ENCODE results near the gene ACSS2. TPM values are rescaled to one million over a fixed set of nuclear protein-coding genes. Genes with fewer than 3 reads are reported as not detected.

ACSS2 gene
- total RNA-seq, 3 donors from 2014 or later = 191 to 479 (median 302) TPM

DNA sequence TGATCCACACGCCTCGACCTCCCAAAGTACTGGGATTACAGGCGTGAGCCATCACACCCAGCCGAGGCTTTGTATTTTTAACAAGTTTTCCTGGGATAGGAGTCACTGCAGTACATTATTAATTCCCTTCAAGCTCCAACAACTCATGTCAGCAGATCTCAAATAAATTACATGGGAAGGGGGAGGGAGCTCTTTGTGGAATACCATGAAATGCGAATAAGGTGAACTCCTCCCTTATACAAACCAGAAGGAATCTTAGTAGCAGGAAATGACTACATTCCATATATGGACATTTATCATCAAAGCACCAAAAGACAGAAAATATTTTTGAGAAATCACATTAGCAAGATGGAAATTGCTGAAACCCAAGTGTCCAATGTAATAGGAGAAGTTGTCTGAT, 76.3 kb downstream of the ACSS2 start:
- H3K9me3 ChIP-seq = no peaks in the 10 kb centered on the region
- no peak for DNase-seq
- peaks cover 26% of the 10 kb centered on the region for H3K4me1 ChIP-seq (ENCODE audit: low read depth)
- no peak overlapping the region for H3K4me3 ChIP-seq
- no peak for TF ChIP-seq CTCF (IDR thresholded peaks at IDR 0.05)
- H3K36me3 ChIP-seq (ENCODE audit: low read depth) = no peaks in the 10 kb centered on the region
- intact Hi-C loops (cut with DNase I, micrococcal nuclease) = no loop called here
- ATAC-seq = no peak

DNA sequence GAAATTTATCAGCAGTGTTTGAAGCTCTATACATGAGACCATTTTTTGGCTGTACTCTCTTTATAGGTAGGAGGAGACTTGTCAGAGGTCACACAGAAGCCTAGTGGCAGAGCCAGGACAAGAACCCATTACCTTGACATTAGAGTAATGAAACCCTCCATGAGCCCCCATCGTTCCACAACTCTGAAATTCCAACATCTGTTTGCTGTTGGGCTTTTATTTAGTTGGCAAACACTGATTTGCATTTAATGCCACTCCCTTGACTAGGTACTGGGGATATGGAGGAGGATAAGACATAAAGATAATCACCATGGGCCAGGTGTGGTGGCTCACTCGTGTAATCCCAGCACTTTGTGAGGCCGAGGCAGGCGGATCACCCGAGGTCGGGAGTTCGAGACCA, 77.5 kb downstream of the ACSS2 start:
- Histone ChIP-seq H3K4me3 (no peak overlapping the region), H3K4me1 (ENCODE audit: low read depth) (peaks cover 21% of the 10 kb centered on the region), H3K9me3 (no peaks in the 10 kb centered on the region), H3K36me3 (ENCODE audit: low read depth) (no peaks in the 10 kb centered on the region)
- DNase-seq (no peak), ATAC-seq (no peak)
- TF ChIP-seq CTCF (IDR thresholded peaks at IDR 0.05) = no peak
- intact Hi-C loops (cut with DNase I, micrococcal nuclease) = loop anchor here in 1 of 2 donors (2.0 kb wide), 1 partner anchor 79 kb away; no protein-coding TSS in a partner anchor

GRCh38 chr20:34954904-34955230, 78.5 kb downstream of the ACSS2 start:
- Histone ChIP-seq H3K9me3 (no peaks in the 10 kb centered on the region), H3K4me3 (peak overlapping the region; percentile 37), H3K4me1 (ENCODE audit: low read depth) (peaks cover 20% of the 10 kb centered on the region), H3K36me3 (ENCODE audit: low read depth) (no peaks in the 10 kb centered on the region)
- TF ChIP-seq CTCF (IDR thresholded peaks at IDR 0.05) = no peak
- DNase-seq = peak; percentile 52 to 67 (median 62)
- ATAC-seq = peak; percentile 38
- intact Hi-C loops (cut with DNase I, micrococcal nuclease) = loop anchor here in 1 of 2 donors (2.0 kb wide), 1 partner anchor 80 kb away; no protein-coding TSS in a partner anchor

- H3K36me3 ChIP-seq (ENCODE audit: low read depth) = no peaks in the 10 kb centered on the region
- peak; percentile 92 for ATAC-seq
- intact Hi-C loops (cut with DNase I, micrococcal nuclease) = loop anchor here in 1 of 2 donors (2.0 kb wide), 1 partner anchor 81 kb away; no protein-coding TSS in a partner anchor
- TF ChIP-seq CTCF (IDR thresholded peaks at IDR 0.05) = peak; percentile 12
- H3K4me3 ChIP-seq = peak within 1 kb of the TSS; percentile 37
- peaks cover 22% of the 10 kb centered on the region for H3K4me1 ChIP-seq (ENCODE audit: low read depth)
- DNase-seq = peak; percentile 97 to 100 (median 99)
- H3K9me3 ChIP-seq = no peaks in the 10 kb centered on the region
Observed at GRCh38 chr20:34955231-34956040, 79.0 kb downstream of the ACSS2 start, which contains the start of the genes GSS and MYH7B. GSS (minus strand) TSS chr20:34955806; CDS start chr20:34951852, 3,954 bp downstream. MYH7B (plus strand) TSS chr20:34955868; CDS start chr20:34978006, 22,138 bp downstream.

- no peak for TF ChIP-seq CTCF (IDR thresholded peaks at IDR 0.05)
- ATAC-seq (no peak), DNase-seq (no peak)
- no peaks in the 10 kb centered on the region for H3K9me3 ChIP-seq
- H3K4me3 ChIP-seq = peak overlapping the region; percentile 37
- H3K36me3 ChIP-seq (ENCODE audit: low read depth) = no peaks in the 10 kb centered on the region
- peaks cover 24% of the 10 kb centered on the region for H3K4me1 ChIP-seq (ENCODE audit: low read depth)
- intact Hi-C loops (cut with DNase I, micrococcal nuclease) = no loop called here
Observed at GRCh38 chr20:34956041-34956458, 79.6 kb downstream of the ACSS2 start.

All from mucosa of descending colon (tissue), 3 donors.